DMS79 treated with DMSO at 0.1 percent for 48 hours (cell line): ENCODE data around the gene MYRF.

Source experiments
- DNase-seq: peaks from one replicate; lab custom pipeline; 2025; lab: John Stamatoyannopoulos, UW

MYRF gene

DNA sequence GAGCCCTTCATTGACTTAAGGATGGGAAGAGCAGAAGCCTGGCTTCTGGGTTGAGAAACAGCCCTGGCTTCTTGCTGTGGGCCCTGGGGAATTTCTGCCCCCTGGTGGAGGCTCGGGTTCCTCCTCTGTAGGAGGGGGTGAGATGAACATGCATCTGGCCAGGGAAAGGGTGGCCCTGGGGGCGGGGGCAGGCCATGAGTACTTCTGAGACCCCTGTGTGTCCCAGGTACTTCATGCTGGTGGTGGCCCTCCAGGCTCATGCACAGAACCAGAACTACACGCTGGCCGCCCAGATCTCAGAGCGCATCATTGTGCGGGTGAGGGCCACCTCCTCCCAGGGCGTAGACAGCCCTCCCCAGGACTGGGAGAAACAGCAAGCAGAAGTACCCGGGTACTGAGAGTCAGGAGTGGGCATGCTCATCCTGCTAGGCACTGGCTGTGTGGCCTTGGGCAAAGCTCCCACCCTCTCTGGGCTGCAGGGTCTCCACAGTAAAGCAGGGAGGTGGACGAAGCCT, 24.2 kb downstream of the MYRF start:
- no peak for DNase-seq

DNA sequence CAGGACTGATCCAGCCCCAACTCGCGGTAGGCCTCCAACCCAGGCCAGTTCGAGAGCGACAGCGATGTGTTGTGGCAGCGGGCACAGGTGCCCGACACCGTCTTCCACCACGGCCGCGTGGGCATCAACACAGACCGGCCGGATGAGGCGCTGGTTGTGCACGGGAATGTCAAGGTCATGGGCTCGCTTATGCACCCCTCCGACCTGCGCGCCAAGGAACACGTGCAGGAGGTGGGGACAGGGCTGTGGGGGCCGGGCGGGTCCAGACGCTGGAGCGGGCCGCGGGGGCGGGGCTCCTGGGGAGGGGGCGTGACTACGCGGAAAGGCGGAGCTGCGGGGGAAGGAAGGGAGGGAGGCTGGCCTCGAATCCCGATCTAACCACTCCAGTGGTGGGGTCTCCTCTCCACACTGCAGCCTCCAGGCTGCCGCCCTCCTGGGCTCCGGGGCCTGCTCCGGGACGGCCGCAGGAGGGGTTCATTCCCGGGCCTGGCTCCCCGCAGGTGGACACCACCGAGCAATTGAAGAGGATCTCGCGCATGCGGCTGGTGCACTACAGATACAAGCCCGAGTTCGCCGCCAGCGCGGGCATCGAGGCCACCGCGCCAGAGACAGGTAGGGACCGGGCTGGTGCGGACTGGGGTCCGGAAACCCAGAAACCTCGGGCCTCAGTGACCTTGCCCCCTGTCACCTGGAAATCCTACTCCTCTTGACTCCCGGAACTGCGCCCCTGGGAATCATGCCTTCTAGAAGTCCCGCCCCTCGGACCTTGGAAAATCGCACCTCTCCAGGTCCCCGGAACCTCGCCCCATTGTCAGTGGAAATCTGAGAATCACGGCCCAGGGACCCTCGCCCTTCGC, 25.0 kb downstream of the MYRF start:
- no peak for DNase-seq

GRCh38 chr11:61778357-61778886, 26.0 kb downstream of the MYRF start:
- no peak for DNase-seq

DNA sequence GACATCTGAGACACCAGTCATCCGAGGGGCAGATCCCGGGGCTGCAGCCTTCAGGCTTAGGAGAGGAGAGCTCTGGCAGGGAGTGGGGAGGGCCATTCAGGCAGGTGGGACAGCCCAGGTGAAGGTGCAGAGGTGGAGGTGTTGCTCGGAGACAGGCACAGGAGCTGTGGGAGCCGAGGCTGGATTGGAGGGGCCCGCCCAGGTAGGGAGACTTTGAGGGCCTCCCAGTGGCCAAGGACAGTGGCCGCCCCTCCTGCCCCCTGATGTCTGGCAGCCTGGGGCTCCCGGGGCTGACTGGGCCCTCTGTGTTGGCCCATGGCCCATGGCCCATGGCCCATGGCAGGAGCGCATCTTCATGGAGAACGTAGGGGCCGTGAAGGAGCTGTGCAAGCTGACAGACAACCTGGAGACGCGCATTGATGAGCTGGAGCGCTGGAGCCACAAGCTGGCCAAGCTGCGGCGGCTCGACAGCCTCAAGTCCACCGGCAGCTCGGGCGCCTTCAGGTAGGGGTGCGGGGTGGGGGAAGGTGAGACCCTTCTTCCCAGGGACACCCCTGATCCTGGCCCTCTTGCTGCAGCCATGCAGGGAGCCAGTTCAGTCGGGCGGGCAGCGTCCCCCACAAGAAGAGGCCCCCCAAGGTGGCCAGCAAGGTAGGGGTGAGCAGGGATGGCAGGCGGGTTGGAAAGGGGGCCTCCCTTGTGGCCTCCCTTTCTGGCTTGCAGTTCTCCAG, 26.6 kb downstream of the MYRF start:
- DNase-seq, result no peak

- DNase-seq, result no peak
Observed at GRCh38 chr11:61779666-61780525, 27.5 kb downstream of the MYRF start.

DNA sequence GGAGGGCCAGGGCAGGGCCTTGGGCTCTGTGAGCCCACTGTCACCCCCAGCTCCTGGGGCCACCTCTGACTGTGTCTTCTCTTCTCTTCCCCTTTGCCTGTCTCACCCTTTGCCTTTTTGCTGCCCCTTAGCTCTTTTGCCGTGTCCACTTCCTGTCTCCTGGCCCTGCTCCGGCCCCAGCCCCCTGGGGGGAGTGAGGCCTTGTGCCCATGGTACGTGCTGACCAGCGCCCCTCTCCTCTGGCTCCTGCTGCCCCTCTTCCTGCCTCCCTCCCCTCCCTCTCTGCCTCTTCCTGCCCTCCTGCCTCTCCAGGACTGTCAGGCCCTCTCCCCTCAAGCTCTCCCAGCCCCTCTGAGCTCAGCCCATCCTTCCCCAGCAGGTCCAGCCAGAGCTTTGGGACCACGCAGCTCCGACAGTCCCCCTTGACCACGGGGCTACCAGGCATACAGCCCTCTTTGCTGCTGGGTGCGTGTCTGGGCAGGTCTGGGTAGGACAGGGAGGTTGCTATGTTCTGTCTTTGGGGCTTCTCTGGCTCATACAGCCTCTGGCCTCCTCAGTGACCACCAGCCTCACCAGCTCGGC, 28.2 kb downstream of the MYRF start:
- DNase-seq, result no peak

GRCh38 chr11:61781585-61781984, 29.1 kb downstream of the MYRF start:
- DNase-seq, result no peak

DNA sequence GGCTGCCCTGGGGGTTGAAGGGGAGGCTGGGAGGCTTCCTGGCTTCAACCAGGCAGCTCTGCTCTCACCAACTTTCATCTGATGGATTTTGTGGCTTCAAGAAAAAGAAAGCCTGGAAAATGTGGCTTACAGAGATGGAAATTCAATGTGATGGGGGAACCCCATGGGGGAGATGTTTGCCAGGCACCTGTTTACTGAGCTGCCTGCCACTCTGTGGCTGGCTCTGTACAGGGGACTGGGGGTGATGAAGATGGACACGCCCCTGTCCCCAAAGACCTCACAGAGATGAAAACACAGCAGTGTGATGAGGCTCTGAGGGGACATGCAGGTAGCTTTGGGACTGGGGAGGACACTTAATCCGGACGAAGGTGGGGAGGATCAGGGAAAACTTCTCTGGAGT, 29.9 kb downstream of the MYRF start:
- DNase-seq, result no peak

DNA sequence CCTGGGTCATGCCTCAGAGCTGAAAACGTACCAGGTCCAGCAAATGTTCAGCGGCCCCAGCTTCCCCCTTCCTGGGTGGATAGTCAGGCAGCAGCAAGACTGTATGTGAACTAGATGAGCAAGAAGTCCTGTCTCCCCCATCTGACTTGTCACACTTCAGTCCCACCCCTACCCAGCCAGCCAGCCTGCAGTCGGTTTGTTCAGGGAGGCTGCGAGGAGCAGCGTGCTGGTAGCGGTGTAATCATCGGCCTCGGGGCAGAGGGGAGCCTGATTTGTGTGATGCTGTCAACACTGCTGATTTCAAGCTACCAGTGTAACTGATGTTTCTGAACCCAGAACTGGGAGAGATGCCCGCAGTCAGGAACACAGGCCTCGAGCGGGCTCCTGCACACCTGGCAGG, 30.4 kb downstream of the MYRF start:
- no peak for DNase-seq

DNA sequence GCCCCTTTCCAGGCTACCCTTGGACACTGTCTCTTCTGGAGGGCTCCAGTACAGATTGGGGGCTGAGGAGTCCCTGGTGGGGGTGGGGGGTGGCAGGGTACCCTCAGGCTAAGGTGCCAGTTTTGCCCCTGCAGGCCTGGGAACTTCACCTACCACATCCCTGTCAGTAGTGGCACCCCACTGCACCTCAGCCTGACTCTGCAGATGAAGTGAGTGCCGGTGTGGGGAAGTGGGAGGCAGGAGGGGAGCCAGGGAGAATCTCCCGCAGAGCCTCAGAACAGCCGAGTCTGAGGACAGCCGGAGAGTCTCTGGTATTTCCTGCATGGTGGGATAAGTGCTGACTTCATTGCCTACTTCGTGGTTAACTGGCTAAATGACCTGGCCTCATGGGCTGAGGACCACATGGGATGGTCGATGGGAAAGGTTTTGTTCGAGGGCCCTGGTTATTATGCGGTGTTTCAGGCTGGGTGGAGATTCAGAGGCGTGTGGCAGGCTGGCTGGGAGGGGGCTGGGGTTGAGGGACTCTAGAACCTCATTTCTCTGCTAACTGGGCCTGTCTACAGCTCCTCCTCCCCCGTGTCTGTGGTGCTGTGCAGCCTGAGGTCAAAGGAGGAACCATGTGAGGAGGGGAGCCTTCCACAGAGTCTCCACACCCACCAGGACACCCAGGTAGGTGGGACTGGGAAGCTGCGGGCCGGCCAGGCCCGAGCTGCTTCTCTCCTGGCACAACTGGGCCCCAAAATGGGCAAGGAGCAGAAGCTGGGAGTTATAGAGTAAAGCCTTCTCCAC, 31.5 kb downstream of the MYRF start:
- DNase-seq, result no peak

DNA sequence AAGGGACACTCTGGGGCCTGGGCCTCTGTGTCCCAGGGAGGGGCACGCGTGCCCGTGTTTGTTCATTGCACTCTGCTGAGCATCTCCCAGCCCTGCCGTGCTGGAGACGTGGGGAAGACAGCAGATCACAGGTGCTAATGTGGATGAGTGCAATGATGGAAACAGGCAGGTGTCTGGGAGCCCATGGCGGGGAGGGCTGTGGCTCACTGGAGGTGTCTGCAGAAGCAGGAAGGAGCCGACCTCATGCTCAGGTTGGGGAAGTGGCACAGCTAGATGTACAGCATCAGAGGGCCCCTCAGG, 32.0 kb downstream of the MYRF start:
- DNase-seq, result no peak

- no peak for DNase-seq
Observed at GRCh38 chr11:61785837-61786402, 33.5 kb downstream of the MYRF start.

GRCh38 chr11:61787928-61788491, 35.6 kb downstream of the MYRF start:
- DNase-seq, result no peak

GRCh38 chr11:61791737-61792309, 39.4 kb downstream of the MYRF start:
- peak; percentile 71 for DNase-seq

DNA sequence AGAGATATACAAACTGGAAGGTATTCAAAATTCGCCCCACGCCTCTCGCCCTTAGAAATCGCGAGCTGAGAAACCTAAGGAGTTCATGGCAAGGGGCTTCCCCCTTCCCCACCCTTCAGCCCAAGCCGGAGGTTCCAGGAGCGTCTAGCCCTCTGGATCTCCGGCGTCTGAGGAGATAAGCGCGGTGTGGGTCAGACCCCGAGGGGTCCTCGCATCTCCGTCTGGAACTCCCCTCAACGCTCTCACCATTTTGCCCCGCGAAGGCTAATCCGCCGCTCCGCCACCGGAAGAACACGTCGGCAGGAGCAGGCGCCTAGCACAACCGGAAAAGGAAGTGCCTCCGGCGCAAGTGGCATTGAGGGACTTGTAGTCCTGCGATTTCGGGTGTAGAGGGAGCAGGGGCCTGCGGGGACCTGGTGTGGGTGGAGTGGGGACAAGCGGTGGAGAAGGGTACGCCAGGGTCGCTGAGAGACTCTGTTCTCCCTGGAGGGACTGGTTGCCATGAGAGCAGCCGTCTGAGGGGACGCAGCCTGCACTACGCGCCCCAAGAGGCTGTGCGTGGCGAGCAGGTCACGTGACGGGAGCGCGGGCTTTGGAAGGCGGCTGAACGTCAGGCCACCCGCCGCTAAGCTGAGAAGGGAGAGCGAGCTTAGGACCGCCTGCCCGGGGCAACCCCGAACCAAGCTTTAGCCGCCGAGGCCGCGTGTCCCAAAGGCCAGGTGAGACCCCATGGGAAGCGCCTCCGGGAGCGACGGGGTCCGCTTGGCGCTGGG, 40.1 kb downstream of the MYRF start, which contains the start of the genes FEN1 and TMEM258:
FEN1 (plus strand) TSS at position 602 of the 773 bp plus-strand sequence. CDS start 2,451 bp downstream, outside the sequence.
TMEM258 (minus strand) TSS at position 290 of the 773 bp plus-strand sequence; CDS start at position 249, 41 bp downstream.
- DNase-seq, result peak; percentile 95

DNA sequence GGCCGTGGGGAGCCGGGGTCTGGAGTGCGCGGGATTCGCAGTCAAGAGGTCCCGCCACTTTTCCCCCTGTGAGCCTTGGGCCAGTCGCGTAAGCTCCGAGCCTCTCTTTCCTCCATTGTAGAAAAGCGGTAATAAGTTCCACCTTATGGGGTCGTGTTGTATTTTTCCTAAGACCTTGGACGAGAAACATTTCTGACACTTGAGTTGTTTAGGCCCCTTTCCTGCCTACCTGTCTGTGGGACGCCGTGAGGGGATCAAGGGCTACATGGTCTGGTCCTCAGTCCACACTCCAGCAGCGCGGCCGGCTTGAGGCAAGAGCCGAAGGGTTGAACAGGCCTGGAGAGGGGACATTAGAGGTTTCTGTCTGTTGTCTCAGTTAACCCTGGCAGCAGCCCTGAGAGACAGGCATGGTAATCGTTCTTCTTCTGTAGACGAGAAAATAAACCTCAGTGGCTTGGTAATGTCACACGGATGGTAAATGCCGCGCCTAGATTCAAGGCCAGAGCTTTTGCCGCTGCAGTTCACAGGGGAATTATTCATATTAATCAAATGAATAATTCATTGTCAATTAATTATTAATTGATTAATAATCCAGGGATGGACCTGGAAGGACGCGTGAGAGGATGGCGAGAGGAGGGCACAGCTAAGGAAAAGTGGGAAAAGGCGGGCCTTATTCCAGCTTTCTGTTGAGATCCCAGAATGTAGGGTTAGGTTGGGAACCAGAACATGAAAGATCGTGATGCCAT, 40.8 kb downstream of the MYRF start:
- peak; percentile 57 for DNase-seq

GRCh38 chr11:61793829-61794204, 41.4 kb downstream of the MYRF start:
- no peak for DNase-seq

DNA sequence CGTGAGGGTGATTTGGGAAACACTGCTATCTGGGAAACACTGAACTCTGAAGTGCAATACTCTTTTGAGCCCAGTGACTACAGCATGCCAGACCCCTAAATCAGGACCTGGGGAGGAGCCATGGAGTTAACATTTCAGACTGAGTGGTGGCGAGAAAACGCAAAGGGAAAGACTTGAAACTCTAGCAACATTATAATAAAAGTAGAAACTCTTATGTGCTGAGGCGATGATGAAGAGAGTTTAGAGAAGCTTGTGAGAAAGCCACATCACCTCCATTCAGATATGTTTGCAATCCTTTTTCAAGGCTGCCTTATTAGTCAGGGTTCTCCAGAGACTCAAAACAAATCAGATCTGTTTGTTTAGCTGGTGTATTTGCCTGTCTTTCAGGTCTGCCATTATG, 42.1 kb downstream of the MYRF start:
- DNase-seq, result no peak
